ENCODE results near the gene DHDH. TPM values are rescaled to one million over a fixed set of nuclear protein-coding genes. Genes with fewer than 3 reads are reported as not detected.

The DHDH gene
- total and polyA plus RNA-seq, 2 experiments from 2014 or later = 0.69 to 4.7 TPM

GRCh38 chr19:48915757-48916156 lies 17.7 kb upstream of the DHDH start (continued):
- no peak for TF ChIP-seq ZNF462 (CRISPR knock-in tag; IDR thresholded peaks at IDR 0.05)
- TF ChIP-seq EZH2phosphoT487 (IDR thresholded peaks at IDR 0.05; ENCODE audit: unreplicated experiment) = no peak
- TF ChIP-seq EZH2 (IDR thresholded peaks at IDR 0.05; ENCODE audit: low read depth, unreplicated experiment) = no peak
- TF ChIP-seq CREB1 (CRISPR knock-in tag; IDR thresholded peaks at IDR 0.05; ENCODE audit: low read depth) = no peak

DNA sequence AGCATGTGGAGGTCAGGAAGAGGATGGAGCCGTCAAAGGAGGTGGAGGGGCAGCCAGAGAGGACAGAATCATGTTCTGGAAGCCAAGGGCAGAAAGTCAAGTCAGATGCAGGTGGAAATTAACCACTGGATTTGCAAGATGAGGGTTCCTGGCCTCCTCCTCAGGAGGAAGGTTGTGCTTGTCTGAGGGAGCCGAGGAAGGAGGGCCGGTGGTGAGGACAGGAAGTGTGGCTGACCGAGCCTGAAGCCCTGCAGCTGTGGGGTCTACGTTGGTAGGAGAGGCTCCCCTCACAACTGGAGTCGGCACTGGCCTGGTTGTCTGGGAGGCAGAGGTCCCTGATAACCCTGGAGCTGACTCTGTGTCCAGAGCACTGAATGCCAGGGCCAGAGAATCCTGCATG lies 15.4 kb upstream of the DHDH start:
- Mint-ChIP-seq H3K4me3 (no peak overlapping the region), H3K36me3 (ENCODE audit: low read depth) (peaks cover 29% of the 10 kb centered on the region), H3K4me1 (no peaks in the 10 kb centered on the region), H3K27me3 (ENCODE audit: insufficient read depth, low read depth, poor library complexity) (peaks cover 2% of the 10 kb centered on the region), H3K27ac (no peak overlapping the region), H3K9me3 (no peaks in the 10 kb centered on the region)
- ATAC-seq = no peak
- no peaks in the 10 kb centered on the region for H3K79me2 ChIP-seq (replicated peaks; ENCODE audit: insufficient read depth)
- no peak overlapping the region for H3K27ac ChIP-seq (ENCODE audit: low read depth)
- no peak overlapping the region for H3K4me2 ChIP-seq
- H3F3A ChIP-seq (replicated peaks; ENCODE audit: low read depth) = 0 out of 2 replicates have a peak, but pooled peaks cover 8% of the 10 kb centered on the region
- no peak for DNase-seq (ENCODE audit: low spot score)
- H2AFZ ChIP-seq = no peak overlapping the region
- no peak overlapping the region for H3K4me3 ChIP-seq
- H3K36me3 ChIP-seq (ENCODE audit: insufficient read depth) = peaks cover 12% of the 10 kb centered on the region; the same call in 1 of the 2 replicates
- H3K4me1 ChIP-seq (ENCODE audit: insufficient read depth) = no peaks in the 10 kb centered on the region
- peaks cover 3% of the 10 kb centered on the region for H4K20me1 ChIP-seq (replicated peaks; ENCODE audit: insufficient read depth)
- H3K27me3 ChIP-seq (ENCODE audit: insufficient read depth) = no peaks in the 10 kb centered on the region
- no peaks in the 10 kb centered on the region for H3K9me2 ChIP-seq (ENCODE audit: insufficient read depth)
- TF ChIP-seq ZNF462 (CRISPR knock-in tag; IDR thresholded peaks at IDR 0.05) (no peak), NANOG (IDR thresholded peaks at IDR 0.05; ENCODE audit: borderline replicate concordance) (no peak), JUNB (IDR thresholded peaks at IDR 0.05; ENCODE audit: unreplicated experiment) (no peak), STAT1 (IDR thresholded peaks at IDR 0.05; ENCODE audit: unreplicated experiment) (no peak), POLR2AphosphoS5 (IDR thresholded peaks at IDR 0.05; ENCODE audit: low read depth) (no peak), ZNF331 (CRISPR knock-in tag; IDR thresholded peaks at IDR 0.05; ENCODE audit: low read depth) (no peak), ETS1 (IDR thresholded peaks at IDR 0.05) (no peak)

Measured in GM23338 (cell line).